Stimulated activated CD8-positive, alpha-beta memory T cell treated with anti-CD3 and anti-CD28 coated beads, Interleukin-4, amount 100 ng/mL, for 1 hour (primary cell): ENCODE data around the gene BRD3.

Experiments
- DNase-seq, 2 donors: peaks; one replicate each; pipeline ENCODE4 v3.0.0-alpha.2; 2020; ENCODE audit warnings: low read depth in 2 of 2, low spot score in 1 of 2

Gene BRD3

DNA sequence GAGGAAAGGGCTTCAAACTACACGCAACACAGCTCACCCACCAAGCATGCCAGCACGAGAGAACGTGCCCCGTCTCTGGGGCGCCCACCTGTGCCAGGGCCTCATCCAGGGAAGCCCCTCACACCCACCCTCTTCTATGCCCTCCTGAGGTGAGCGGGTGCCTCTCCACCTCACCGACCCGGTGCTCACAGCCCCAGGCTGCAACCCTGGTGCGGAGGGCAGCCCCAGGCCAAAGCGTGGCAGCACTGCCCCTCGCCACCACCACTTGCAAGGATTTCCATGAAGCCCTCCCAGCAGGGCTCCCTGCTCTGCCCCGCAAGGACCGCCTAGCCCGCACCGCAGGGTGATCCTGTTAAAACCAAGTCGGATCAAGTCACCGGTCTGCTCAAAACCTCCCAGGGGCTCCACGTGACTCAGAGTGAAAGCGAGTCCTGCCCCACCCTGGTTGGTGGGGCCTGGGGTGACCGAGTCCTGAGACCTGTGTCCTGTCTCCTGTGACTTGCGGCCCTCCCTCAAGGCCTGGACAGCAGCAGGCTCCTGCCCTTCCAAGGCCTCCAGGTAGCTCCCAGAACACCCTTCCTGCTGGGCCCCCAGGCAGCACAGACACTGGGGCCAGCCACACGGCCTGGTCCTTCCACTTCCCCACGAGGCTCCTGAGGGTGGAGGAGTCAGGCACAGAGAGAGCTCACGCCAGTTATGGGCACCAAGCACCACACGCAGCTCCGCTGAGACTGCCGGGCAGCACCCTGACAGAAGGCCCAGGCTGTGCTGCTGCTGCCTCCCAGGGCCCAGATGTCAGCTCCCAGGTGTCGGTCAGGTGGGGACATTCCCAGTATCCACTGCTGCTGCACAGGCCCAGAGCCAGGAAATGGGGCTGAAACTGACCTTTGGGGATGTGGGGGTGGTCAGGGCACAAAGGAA lies 12.7 kb downstream of the BRD3 start:
- no peak for DNase-seq

DNA sequence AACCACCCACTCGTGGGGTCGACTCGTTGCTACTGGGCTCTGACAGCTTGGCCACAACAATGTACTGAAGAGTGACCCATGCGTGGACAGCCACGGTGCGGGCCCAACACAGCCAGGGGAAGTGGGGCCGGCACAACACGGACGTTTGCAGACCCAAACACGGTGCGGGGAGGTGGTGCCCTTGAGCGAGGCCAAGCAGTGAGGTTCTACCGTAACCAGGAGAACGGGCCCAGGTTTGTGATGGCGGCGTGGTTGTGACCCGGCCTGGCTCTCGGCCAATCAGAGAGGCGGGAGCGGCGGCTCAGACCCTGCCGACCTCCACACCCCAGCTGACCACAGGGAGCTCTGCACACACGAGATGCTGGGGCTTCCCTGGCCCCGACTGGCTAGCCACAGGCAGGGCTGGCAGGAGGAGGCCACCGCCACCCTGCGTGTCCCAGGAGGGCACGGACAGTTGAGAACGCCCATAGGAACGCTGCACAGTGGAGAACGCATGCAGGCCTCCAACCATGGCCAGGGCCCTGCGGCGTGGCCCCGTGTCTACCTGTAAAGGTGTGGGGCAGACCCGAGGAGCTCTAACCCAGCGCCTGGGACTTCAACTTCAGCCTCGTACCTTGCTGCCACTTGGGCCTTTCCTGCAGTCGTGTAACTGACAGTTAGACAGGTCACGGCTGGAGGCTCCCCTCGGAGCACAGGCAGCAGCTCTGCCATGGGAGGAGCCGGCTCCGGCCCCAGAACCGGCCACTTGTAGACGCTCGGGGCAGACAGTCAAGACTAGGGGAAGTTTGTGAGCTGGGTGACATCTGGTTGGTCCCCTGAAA lies 13.7 kb downstream of the BRD3 start:
- DNase-seq, result no peak

GRCh38 chr9:134053401-134053871 lies 14.4 kb downstream of the BRD3 start:
- no peak for DNase-seq

- no peak for DNase-seq
These were observed 14.9 kb downstream of the BRD3 start for GRCh38 chr9:134052941-134053340.

GRCh38 chr9:134052491-134052890 lies 15.3 kb downstream of the BRD3 start:
- DNase-seq, result no peak

DNA sequence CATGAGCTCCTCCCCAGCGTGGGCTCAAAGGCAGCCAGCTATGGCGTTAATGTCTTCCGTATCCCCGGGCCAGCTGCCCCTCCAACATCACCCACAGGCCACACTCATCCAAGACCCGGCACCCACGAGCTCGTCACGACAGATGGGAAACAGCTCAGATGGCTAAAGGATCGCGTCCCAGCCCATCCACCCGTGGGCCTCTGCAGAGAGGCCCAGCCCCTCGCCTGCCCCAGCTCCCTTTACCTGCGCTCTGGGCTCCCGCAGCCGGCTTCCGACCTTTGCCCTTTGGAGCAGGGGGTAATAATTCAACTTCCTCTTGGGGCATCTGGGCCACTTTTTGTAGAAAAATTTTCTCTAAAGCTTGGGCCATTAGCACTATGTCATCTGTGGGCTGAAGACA lies 16.5 kb downstream of the BRD3 start:
- DNase-seq, result no peak

- no peak for DNase-seq
These were observed 17.1 kb downstream of the BRD3 start for GRCh38 chr9:134050726-134051125.

DNA sequence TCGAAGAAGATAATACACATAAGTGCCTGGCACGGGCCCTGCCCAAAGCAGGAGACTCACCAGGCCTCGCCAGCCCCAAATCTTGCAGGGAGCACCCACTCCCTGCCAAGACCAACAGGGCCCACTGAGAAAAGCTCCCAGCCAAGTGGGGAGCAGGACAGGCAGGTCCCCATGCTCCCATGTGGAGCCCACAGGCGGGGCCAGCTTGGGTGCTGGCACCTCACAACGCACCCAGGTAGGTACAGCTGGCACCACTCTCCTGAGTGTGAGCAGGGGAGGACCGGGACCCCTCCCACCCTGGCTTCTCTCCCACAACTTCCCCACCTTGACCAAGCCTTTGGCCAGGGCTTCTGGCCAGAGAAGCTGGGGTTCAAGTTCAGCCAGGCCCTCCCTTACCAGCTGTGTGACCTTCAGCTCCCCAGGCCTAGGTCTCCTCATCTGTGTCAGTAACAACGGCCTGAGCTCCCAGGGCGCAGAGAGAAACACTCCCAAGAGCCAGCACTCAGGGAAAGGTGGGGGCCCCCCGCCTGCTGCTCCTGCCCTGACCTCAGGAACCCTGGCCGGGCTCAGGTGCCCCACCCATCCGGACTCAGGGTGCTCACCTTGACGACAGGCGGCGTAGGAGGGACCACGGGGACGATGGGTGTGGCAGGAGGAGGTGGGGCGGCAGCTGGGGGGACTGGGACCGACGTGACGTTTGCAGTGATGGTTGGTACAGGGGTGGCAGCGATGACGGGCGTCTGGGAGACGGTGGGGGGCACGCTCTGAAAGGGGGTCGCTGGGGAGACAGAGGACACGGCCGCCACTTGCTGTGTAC lies 17.8 kb downstream of the BRD3 start:
- DNase-seq, result no peak

DNA sequence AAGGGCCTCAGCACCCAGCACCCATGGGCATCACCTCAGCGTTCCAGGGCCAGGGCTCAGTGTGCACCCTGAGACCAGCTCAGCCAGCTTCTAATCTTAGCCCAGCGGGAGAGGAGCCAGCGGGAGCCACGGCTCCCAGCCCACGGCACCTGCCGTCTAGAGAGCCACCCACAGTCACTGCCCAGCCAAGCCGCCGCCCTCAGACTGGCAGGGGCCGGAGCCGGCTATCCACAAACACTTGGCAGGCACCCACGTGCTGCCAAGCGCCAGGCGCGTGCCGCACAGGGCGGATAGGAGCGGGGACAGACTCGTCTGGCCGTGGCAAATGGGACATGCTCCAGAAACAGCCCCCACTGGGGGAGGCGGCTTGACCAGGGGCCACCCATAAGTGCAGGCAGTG lies 18.6 kb downstream of the BRD3 start:
- no peak for DNase-seq

- no peak for DNase-seq
These were observed 19.3 kb downstream of the BRD3 start for GRCh38 chr9:134048582-134048968.

- no peak for DNase-seq
These were observed 19.8 kb downstream of the BRD3 start for GRCh38 chr9:134047868-134048581.

- no peak for DNase-seq
These were observed 20.7 kb downstream of the BRD3 start for GRCh38 chr9:134046894-134047681.

DNA sequence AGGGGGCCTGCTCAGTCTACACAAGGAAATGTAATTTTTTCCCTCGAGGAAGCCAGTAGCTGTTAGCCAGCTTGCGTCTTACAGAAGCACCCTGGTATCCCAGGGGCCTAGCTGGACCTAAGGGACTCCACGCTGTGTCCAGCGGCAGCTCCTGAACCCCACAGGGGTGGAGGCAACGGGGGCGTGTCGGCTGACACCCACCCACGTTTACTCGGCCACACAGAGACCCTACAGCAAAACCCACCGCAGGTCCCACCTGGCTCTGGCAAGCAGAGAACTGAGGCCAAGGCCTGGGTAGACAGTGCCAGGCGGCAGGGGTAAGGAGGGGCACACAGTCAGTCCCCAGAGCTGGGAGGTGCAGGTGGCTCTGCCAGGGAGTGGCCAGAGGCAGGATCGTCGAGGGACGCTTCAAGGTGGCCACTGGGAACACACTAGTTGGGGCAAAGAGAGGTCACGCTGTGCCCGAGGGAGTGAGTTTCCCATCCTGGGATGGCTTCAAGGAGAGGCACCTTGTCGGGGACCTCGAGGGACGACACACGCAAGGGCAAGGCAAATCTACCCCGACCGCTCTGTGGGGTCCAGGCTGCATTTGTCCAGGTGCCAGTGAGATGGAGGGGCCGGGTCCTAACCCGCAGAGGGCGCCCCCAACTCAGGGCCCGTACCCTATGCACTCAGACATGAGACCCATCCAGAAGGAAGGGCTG lies 21.8 kb downstream of the BRD3 start:
- no peak for DNase-seq

GRCh38 chr9:134044944-134045343 lies 22.9 kb downstream of the BRD3 start:
- no peak for DNase-seq

DNA sequence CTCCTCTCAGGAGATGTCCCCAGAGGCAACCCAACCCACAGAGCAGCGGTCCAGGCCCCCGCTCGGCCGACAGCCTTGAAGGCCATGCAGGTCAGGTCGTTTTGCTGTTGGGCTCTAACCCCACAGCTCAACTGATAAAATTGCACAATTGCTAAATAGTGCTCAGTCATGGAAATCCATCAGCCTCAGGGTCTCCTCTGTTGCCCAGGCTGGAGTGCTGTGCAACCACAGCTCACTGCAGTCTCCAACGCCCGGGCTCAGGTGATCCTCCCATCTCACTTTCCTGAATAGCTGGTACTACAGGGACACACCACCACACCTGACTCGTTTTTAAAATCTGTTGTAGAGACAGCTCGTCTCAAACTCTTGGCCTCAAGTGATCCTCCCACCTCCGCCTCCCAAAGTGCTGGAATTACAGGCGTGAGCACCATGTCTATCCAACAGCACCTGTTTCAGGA lies 24.3 kb downstream of the BRD3 start:
- DNase-seq, result no peak

- DNase-seq, result no peak
These were observed 26.2 kb downstream of the BRD3 start for GRCh38 chr9:134041649-134041962.

GRCh38 chr9:134040781-134041648 lies 26.8 kb downstream of the BRD3 start:
- DNase-seq, result no peak

GRCh38 chr9:134040176-134040565 lies 27.7 kb downstream of the BRD3 start:
- no peak for DNase-seq
